K562 (cell line): ENCODE measurements around the gene MMP15. TPM values are rescaled to one million over a fixed set of nuclear protein-coding genes. Genes with fewer than 3 reads are reported as not detected.

Source experiments
- C11orf30 ChIP-seq: fragments of 450-650 bp; IDR thresholded peaks from 2 replicates; pipeline ENCODE4 v1.6.1; 2016; ENCODE audit warnings: low read depth, mild to moderate bottlenecking
- CSDE1 ChIP-seq, 2 experiments: fragments of 450-650 bp; IDR thresholded peaks; 2 replicates each; pipeline ENCODE4 v1.6.1; 2016; ENCODE audit warnings: mild to moderate bottlenecking in 1 of 2
- ESRRA ChIP-seq: fragments of 450-650 bp; IDR thresholded peaks from 2 replicates; pipeline ENCODE4 v1.6.1; 2014; ENCODE audit warnings: low read depth, mild to moderate bottlenecking, moderate library complexity, borderline replicate concordance
- FOSL1 ChIP-seq: fragments of 200-800 bp; sonication (Bioruptor generic); conservative IDR thresholded peaks from 2 replicates; pipeline ENCODE4 v1.6.1; 2016; ENCODE audit warnings: missing genetic modification characterization, missing compliant biosample characterization
- FUS ChIP-seq: fragments of 200-400 bp; formaldehyde crosslinking; optimal IDR thresholded peaks from 2 replicates; pipeline ENCODE3; 2017; ENCODE audit warnings: low read depth, low read length
- MBD2 ChIP-seq: sonication (generic); IDR thresholded peaks from 2 replicates; pipeline ENCODE4 v1.6.1; 2016; ENCODE audit warnings: low read depth, borderline replicate concordance
- OTX1 ChIP-seq: fragments of 450-650 bp; formaldehyde crosslinking; IDR thresholded peaks from 2 replicates; pipeline ENCODE4 v1.4.0; 2022; ENCODE audit warnings: mild to moderate bottlenecking
- POLR2A ChIP-seq: fragments of 450-650 bp; conservative IDR thresholded peaks from 2 replicates; pipeline ENCODE4 v1.6.1; 2016
- POLR2G ChIP-seq: fragments of 200-400 bp; formaldehyde crosslinking; IDR thresholded peaks from 2 replicates; pipeline ENCODE4 v1.6.1; 2017; ENCODE audit warnings: low read depth, mild to moderate bottlenecking, antibody characterized with exemption, low read length, moderate library complexity
- SMAD1 ChIP-seq: fragments of 150-350 bp; IDR thresholded peaks from 2 replicates; pipeline ENCODE4 v1.6.1; 2014; ENCODE audit warnings: low read length, low read depth; ENCODE audit not compliant: partially characterized antibody
- SMARCB1 ChIP-seq: IDR thresholded peaks from 2 replicates; pipeline ENCODE4 v1.6.1; 2011; ENCODE audit warnings: improper control_type of control experiment, low read depth; ENCODE audit not compliant: insufficient read length
- SRF ChIP-seq, 2 experiments: fragments of 250-450, 450-650 bp in 1 of 2; sonication (Bioruptor Pico) in 1 of 2; sonication (generic) in 1 of 2; formaldehyde crosslinking; IDR thresholded peaks; 2 replicates each; pipeline versions ENCODE4 v1.5.0 to v1.5.1; 2020 to 2022; ENCODE audit warnings: mild to moderate bottlenecking in 1 of 2, missing genetic modification reagents in 1 of 2
- SRSF9 ChIP-seq: fragments of 200-400 bp; formaldehyde crosslinking; IDR thresholded peaks from 2 replicates; pipeline ENCODE4 v1.6.1; 2017; ENCODE audit warnings: low read depth, low read length, borderline replicate concordance
- TBL1XR1 ChIP-seq, 2 experiments: IDR thresholded peaks; 2 replicates each; pipeline ENCODE4 v1.6.1; 2012; ENCODE audit warnings: improper control_type of control experiment in 2 of 2, low read length in 2 of 2, mild to moderate bottlenecking in 1 of 2
- ZNF212 ChIP-seq: fragments of 450-650 bp; formaldehyde crosslinking; IDR thresholded peaks from 2 replicates; pipeline ENCODE4 v1.4.0; 2020; ENCODE audit warnings: mild to moderate bottlenecking
- ZNF263 ChIP-seq: sonication (generic); formaldehyde crosslinking; IDR thresholded peaks from 2 replicates; pipeline ENCODE4 v1.8.0; 2022; ENCODE audit warnings: mild to moderate bottlenecking, missing genetic modification reagents, borderline replicate concordance
- ZNF354B ChIP-seq: fragments of 250-450 bp; sonication (Bioruptor Pico); IDR thresholded peaks from 2 replicates; pipeline ENCODE4 v1.4.0; 2020
- polyA plus RNA-seq, 8 experiments: library from polyadenylated mRNA; depleted of rRNA in 4 of 8; stranded (reverse) in 5 of 8; unstranded in 3 of 8; fragments of >200 nt; fragmentation: Nextera tagmentation in 2 of 8; fragmentation: Illumina TruSeq in 1 of 8; extraction: Ambion mirVana in 2 of 8; extraction: Trizol in 1 of 8; gene quantifications; 2 replicates each; pipeline versions ENCODE4 v1.2.1 to v1.2.3, GENCODE V29; 2011 to 2014; ENCODE audit warnings: inconsistent platforms in 1 of 8, missing spikeins in 1 of 8
- total RNA-seq, 7 experiments: library from RNA; depleted of rRNA in 6 of 7; stranded (reverse); fragments of >200 nt in 6 of 7; fragmentation: Illumina TruSeq in 2 of 7; extraction: Trizol in 2 of 7; gene quantifications; 2 replicates each; pipeline versions ENCODE4 v1.2.1 to v1.2.3, GENCODE V29; 2011 to 2021; ENCODE audit warnings: low replicate concordance in 1 of 7
- TF ChIP-seq, protein P1 (sequence below): fragments of 450-650 bp; IDR thresholded peaks from 2 replicates; pipeline ENCODE4 v1.6.1; 2016; ENCODE audit warnings: borderline replicate concordance
- TF ChIP-seq, protein P2 (sequence below), 2 experiments: fragments of 450-650 bp; conservative IDR thresholded peaks; 2 replicates each; pipeline ENCODE4 v1.6.1; 2017; ENCODE audit warnings: mild to moderate bottlenecking in 2 of 2, moderate library complexity in 2 of 2
- TF ChIP-seq, protein P3 (sequence below), 2 experiments: fragments of 150-350 bp in 1 of 2; IDR thresholded peaks; 2 replicates each; pipeline ENCODE4 v1.6.1; 2012 to 2016; ENCODE audit warnings: low read depth in 2 of 2, low read length in 2 of 2, mild to moderate bottlenecking in 1 of 2, moderate library complexity in 1 of 2
- TF ChIP-seq, protein P4 (sequence below): fragments of 200-800 bp; sonication (Bioruptor generic); IDR thresholded peaks from 2 replicates; pipeline ENCODE4 v1.6.1; 2017; ENCODE audit warnings: missing genetic modification characterization, missing compliant biosample characterization

The MMP15 gene
- total and polyA plus RNA-seq, 9 of the 15 experiments (the other 6 are each of a cell fraction or from before 2014, with no cell fraction given) = 0.01 to 20.4 (median 5.5) TPM

DNA sequence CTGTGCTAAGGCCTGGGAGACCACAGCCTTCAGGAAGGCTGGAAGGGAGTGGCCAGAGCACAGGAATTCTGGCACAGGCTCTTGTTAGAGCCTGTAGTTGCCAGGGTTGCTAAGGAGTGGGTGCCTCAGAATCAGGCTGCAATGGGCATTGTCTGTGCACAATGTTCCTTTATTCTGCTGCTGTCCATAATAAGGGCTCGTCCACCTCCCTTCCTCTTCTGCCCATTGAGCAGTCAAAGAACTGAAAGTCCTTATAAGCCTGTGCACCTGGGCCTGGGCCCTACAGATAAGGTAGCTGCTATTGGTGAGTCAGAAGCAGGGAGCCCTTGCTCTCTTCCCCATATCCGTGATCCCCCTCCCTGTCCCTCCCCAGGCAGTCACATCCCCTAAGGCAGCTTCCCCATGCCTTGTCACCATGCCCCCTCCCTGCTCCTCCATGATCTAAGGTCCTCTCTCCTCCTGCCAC is 49.2 kb upstream of the MMP15 start (continued):
- TF ChIP-seq ZNF263 (CRISPR knock-in tag) = peak; percentile 91
- TF ChIP-seq ZNF354B (CRISPR knock-in tag) = no peak
- TF ChIP-seq CSDE1 (IDR thresholded peaks at IDR 0.05) = no peak
- TF ChIP-seq, protein P1, sequence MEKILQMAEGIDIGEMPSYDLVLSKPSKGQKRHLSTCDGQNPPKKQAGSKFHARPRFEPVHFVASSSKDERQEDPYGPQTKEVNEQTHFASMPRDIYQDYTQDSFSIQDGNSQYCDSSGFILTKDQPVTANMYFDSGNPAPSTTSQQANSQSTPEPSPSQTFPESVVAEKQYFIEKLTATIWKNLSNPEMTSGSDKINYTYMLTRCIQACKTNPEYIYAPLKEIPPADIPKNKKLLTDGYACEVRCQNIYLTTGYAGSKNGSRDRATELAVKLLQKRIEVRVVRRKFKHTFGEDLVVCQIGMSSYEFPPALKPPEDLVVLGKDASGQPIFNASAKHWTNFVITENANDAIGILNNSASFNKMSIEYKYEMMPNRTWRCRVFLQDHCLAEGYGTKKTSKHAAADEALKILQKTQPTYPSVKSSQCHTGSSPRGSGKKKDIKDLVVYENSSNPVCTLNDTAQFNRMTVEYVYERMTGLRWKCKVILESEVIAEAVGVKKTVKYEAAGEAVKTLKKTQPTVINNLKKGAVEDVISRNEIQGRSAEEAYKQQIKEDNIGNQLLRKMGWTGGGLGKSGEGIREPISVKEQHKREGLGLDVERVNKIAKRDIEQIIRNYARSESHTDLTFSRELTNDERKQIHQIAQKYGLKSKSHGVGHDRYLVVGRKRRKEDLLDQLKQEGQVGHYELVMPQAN = no peak
- TF ChIP-seq, protein P2, sequence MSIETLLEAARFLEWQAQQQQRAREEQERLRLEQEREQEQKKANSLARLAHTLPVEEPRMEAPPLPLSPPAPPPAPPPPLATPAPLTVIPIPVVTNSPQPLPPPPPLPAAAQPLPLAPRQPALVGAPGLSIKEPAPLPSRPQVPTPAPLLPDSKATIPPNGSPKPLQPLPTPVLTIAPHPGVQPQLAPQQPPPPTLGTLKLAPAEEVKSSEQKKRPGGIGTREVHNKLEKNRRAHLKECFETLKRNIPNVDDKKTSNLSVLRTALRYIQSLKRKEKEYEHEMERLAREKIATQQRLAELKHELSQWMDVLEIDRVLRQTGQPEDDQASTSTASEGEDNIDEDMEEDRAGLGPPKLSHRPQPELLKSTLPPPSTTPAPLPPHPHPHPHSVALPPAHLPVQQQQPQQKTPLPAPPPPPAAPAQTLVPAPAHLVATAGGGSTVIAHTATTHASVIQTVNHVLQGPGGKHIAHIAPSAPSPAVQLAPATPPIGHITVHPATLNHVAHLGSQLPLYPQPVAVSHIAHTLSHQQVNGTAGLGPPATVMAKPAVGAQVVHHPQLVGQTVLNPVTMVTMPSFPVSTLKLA (conservative IDR thresholded peaks at IDR 0.05) = peak in 1 of 2 experiments; percentile 56; a peak in 1 of 4 replicates
- TF ChIP-seq POLR2A = peak; percentile 61
- no peak for TF ChIP-seq SRSF9
- TF ChIP-seq FUS = no peak
- TF ChIP-seq, protein P3, sequence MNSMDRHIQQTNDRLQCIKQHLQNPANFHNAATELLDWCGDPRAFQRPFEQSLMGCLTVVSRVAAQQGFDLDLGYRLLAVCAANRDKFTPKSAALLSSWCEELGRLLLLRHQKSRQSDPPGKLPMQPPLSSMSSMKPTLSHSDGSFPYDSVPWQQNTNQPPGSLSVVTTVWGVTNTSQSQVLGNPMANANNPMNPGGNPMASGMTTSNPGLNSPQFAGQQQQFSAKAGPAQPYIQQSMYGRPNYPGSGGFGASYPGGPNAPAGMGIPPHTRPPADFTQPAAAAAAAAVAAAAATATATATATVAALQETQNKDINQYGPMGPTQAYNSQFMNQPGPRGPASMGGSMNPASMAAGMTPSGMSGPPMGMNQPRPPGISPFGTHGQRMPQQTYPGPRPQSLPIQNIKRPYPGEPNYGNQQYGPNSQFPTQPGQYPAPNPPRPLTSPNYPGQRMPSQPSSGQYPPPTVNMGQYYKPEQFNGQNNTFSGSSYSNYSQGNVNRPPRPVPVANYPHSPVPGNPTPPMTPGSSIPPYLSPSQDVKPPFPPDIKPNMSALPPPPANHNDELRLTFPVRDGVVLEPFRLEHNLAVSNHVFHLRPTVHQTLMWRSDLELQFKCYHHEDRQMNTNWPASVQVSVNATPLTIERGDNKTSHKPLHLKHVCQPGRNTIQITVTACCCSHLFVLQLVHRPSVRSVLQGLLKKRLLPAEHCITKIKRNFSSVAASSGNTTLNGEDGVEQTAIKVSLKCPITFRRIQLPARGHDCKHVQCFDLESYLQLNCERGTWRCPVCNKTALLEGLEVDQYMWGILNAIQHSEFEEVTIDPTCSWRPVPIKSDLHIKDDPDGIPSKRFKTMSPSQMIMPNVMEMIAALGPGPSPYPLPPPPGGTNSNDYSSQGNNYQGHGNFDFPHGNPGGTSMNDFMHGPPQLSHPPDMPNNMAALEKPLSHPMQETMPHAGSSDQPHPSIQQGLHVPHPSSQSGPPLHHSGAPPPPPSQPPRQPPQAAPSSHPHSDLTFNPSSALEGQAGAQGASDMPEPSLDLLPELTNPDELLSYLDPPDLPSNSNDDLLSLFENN (IDR thresholded peaks at IDR 0.05; ENCODE audit: low read depth in 2 of 2, low read length in 2 of 2) = peak in 1 of 2 experiments; percentile 90; a peak in 2 of 4 replicates
- TF ChIP-seq, protein P4, sequence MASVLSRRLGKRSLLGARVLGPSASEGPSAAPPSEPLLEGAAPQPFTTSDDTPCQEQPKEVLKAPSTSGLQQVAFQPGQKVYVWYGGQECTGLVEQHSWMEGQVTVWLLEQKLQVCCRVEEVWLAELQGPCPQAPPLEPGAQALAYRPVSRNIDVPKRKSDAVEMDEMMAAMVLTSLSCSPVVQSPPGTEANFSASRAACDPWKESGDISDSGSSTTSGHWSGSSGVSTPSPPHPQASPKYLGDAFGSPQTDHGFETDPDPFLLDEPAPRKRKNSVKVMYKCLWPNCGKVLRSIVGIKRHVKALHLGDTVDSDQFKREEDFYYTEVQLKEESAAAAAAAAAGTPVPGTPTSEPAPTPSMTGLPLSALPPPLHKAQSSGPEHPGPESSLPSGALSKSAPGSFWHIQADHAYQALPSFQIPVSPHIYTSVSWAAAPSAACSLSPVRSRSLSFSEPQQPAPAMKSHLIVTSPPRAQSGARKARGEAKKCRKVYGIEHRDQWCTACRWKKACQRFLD (CRISPR knock-in tag) = no peak
- peak; percentile 76 for TF ChIP-seq SMARCB1
- peak; percentile 38; the same call in 1 of the 2 replicates for TF ChIP-seq C11orf30
- TF ChIP-seq ZNF212 = no peak
- TF ChIP-seq SRF (CRISPR knock-in tag; IDR thresholded peaks at IDR 0.05) = peak in 1 of 2 experiments; percentile 87; a peak in 2 of 4 replicates
- 0 out of 2 replicates have a peak, but pooled peaks have one; percentile 61 for TF ChIP-seq MBD2
- TF ChIP-seq FOSL1 (tag) = peak; percentile 96
- TF ChIP-seq POLR2G = no peak
- no peak for TF ChIP-seq SMAD1
- no peak; the same call in 1 of the 2 replicates for TF ChIP-seq ESRRA
- no peak for TF ChIP-seq OTX1
- TF ChIP-seq TBL1XR1 (IDR thresholded peaks at IDR 0.05; ENCODE audit: low read length in 2 of 2) = 0 out of 4 replicates have a peak, but pooled peaks of 1 of the 2 experiments have one; percentile 44
